Measurements from ENCODE around the gene BNIP1.

BNIP1 gene

GRCh38 chr5:173210877-173211276, 66.5 kb downstream of the BNIP1 start:
- no peak for DNase-seq (ENCODE audit: low read depth in 2 of 3, low spot score in 2 of 3)

GRCh38 chr5:173211284-173211683, 67.0 kb downstream of the BNIP1 start:
- no peak for DNase-seq (ENCODE audit: low read depth in 2 of 3, low spot score in 2 of 3)

- DNase-seq (ENCODE audit: low read depth in 2 of 3, low spot score in 2 of 3) = no peak
Observed at GRCh38 chr5:173213236-173213933, 69.1 kb downstream of the BNIP1 start.

Data from activated CD8-positive, alpha-beta memory T cell treated with anti-CD3 and anti-CD28 coated beads for 48 hours (primary cell).